ENCODE results near the gene GALNT7. TPM values are rescaled to one million over a fixed set of nuclear protein-coding genes. Genes with fewer than 3 reads are reported as not detected.

Gene GALNT7
- total RNA-seq, 1 donor = 19.6 TPM

DNA sequence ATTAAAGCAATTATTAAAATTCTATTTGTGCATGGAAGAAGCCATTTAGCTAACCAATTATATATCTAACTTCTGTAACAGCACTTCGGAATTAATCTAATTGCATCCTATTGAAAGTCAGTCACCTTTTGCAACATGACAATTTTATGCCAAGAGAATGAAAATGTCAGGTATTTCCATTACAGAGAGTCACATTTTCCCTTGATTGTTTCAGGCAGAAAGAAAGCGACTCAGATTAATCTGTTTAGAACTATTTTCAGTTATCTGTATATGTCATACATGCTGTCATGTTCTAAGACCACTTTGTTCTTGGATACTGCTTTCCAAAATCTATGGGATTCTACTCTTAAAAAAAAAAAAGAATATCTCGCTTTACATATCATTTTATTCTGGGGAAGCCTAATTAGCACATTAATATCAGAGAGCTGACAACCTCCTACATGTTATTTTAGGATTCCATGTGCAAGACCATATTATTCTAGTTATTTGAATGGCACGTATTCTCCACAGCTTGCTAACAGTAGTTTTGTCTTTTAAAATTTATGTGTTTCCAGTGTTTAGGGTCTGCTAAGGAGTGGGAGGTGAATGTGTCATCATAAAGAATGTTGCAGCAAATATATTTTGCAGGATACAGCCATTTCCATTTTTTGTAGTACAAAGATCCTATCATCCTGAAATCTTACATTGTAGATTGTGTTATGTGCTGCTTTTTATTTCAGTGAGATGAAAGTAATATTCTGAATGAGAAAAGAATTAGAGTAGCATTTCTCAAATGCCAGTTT, 31.7 kb downstream of the GALNT7 start:
- H3K4me3 ChIP-seq (ENCODE audit: low read depth, low read length) = no peak overlapping the region
- TF ChIP-seq, protein P1, sequence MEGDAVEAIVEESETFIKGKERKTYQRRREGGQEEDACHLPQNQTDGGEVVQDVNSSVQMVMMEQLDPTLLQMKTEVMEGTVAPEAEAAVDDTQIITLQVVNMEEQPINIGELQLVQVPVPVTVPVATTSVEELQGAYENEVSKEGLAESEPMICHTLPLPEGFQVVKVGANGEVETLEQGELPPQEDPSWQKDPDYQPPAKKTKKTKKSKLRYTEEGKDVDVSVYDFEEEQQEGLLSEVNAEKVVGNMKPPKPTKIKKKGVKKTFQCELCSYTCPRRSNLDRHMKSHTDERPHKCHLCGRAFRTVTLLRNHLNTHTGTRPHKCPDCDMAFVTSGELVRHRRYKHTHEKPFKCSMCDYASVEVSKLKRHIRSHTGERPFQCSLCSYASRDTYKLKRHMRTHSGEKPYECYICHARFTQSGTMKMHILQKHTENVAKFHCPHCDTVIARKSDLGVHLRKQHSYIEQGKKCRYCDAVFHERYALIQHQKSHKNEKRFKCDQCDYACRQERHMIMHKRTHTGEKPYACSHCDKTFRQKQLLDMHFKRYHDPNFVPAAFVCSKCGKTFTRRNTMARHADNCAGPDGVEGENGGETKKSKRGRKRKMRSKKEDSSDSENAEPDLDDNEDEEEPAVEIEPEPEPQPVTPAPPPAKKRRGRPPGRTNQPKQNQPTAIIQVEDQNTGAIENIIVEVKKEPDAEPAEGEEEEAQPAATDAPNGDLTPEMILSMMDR (IDR thresholded peaks at IDR 0.05; ENCODE audit: insufficient read depth, low read length) = no peak
- DNase-seq (ENCODE audit: low read depth) = no peak

DNA sequence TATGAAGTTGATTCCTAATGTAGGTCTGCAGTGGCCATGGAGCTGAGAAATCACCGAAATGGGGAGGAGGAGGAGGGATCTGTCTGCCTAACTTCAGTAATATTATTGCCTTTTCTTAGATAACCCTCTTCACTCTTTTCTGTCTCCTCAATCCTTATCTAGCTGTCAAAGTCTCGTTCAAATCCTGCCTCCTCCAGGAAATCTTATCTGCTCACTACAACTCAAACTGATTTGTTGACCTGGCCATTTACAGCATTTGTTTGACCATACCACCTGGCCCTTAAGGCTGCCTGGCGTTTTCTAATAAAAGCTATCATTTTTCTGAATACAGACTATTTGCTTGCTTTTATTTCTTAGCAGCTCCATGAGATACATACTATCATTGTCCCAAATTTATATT, 33.8 kb downstream of the GALNT7 start:
- TF ChIP-seq, protein P1 (IDR thresholded peaks at IDR 0.05; ENCODE audit: insufficient read depth, low read length) = no peak
- no peak overlapping the region for H3K4me3 ChIP-seq (ENCODE audit: low read depth, low read length)
- no peak for DNase-seq (ENCODE audit: low read depth)

DNA sequence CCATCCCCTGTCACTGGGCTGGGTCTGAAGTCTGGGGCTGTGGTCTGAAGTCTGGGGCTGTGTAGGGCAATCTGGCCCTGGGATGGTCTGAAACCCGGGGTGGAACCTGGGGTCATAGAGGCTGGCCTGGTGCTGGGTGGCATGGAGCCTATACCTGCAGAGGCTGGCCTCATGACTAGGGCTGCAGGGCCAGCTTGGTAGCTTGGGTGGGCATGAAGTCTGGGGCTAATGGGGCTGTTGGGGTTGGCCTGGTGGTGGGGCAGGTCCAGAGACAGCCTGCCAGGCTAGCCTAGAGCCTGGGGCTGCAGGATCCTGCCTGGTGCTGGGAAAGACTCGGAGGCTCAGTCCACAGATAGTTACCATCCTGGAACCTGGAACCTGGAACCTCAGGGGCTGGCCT, 37.0 kb downstream of the GALNT7 start:
- TF ChIP-seq, protein P1 (IDR thresholded peaks at IDR 0.05; ENCODE audit: insufficient read depth, low read length) = no peak
- no peak overlapping the region for H3K4me3 ChIP-seq (ENCODE audit: low read depth, low read length)
- DNase-seq (ENCODE audit: low read depth) = no peak

DNA sequence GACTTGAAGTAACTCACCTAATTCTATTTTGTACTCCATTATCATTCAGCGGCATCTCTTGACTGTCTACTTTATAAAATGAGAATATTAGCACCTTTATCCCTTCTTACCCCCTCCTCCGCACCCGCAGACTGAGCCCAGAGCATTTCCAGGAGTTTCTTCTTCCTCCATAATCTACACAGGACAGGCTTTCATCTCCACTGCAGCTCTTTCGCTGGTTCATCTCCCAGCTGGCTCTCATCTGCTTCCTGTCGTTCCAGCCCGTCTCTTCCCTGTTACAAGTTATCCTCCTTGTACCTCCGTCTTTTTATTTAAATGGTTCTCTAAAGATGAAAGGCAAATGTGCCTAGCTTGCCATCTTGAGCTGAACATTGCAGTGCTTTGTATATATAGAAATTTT, 39.8 kb downstream of the GALNT7 start:
- TF ChIP-seq, protein P1 (IDR thresholded peaks at IDR 0.05; ENCODE audit: insufficient read depth, low read length) = no peak
- H3K4me3 ChIP-seq (ENCODE audit: low read depth, low read length) = no peak overlapping the region
- DNase-seq (ENCODE audit: low read depth) = no peak

DNA sequence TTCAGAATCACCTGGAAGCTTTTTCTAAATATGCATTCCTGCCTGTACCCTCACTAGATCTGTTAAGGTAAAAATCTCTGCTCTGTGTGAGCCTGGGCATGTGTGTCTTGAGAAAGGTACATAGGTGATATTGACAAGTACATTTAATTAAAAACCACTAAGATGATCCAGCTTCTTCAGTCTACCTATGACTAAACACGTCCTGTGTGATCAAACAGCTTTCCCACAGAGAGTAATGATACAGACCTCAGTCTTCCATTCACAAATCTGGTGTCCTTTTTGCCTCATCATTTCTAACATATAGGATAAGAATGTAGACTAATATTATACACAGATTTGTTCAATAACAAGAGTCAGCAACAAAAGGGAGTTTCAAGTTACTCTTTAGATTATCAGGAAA, 42.6 kb downstream of the GALNT7 start:
- TF ChIP-seq, protein P1 (IDR thresholded peaks at IDR 0.05; ENCODE audit: insufficient read depth, low read length) = no peak

DNA sequence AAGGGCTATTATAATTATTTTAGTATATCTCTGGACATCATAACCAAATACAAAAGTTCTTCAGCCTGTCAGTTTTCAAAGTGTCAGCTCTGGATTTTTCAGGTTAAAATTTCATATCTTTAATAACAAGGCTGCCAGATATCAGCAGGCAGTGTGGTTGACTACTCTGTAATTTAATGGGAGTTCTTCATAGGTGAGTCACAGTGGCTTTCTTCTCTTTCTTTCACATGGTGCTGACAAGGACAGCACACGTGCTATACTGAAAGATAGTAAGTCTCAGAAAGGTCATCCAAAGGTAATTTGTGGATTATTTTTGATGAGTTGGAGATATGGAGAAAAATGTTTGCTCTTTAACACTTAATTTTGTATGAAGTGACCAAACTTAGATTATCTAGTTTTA, 43.2 kb downstream of the GALNT7 start:
- peak; percentile 55 for DNase-seq (ENCODE audit: low read depth)
- TF ChIP-seq, protein P1 (IDR thresholded peaks at IDR 0.05; ENCODE audit: insufficient read depth, low read length) = no peak
- no peak overlapping the region for H3K4me3 ChIP-seq (ENCODE audit: low read depth, low read length)

More for the DNA sequence above, 42.6 kb downstream of the GALNT7 start:
- no peak for DNase-seq (ENCODE audit: low read depth)
- H3K4me3 ChIP-seq (ENCODE audit: low read depth, low read length) = no peak overlapping the region

DNA sequence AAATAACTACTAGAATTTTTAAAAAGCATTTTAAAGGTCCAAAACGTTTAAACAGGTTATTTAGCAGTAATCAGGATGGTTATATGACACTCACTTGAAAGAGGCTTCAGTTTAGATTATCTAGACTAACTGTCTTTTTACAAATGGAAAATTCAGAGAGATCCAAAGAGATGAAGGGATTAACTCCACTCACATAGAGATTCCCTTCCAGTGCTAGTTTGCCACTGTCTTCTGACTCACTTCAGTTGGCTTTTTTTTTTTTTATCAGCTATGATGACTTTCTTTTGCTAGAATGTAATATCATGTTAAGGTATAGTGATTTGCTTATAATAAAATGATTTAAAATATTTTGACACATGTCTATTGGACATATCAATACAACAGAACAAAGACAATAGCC, 43.8 kb downstream of the GALNT7 start:
- no peak overlapping the region for H3K4me3 ChIP-seq (ENCODE audit: low read depth, low read length)
- TF ChIP-seq, protein P1 (IDR thresholded peaks at IDR 0.05; ENCODE audit: insufficient read depth, low read length) = no peak
- DNase-seq (ENCODE audit: low read depth) = no peak

Measured in fibroblast of the aortic adventitia (primary cell).